ELF-1 (cell line): ENCODE results near the gene MYBPC2.

Experiments
- DNase-seq: peaks from one replicate; pipeline ENCODE4 v3.0.0-alpha.2; 2016; ENCODE audit warnings: low read depth, low spot score

Gene MYBPC2

GRCh38 chr19:50498219-50499056, 65.7 kb downstream of the MYBPC2 start:
- no peak for DNase-seq

GRCh38 chr19:50500060-50500752, 67.5 kb downstream of the MYBPC2 start:
- peak; percentile 82 for DNase-seq

GRCh38 chr19:50500753-50501151, 68.1 kb downstream of the MYBPC2 start:
- no peak for DNase-seq

GRCh38 chr19:50501186-50501567, 68.5 kb downstream of the MYBPC2 start:
- peak; percentile 69 for DNase-seq

GRCh38 chr19:50501568-50502475, 69.1 kb downstream of the MYBPC2 start:
- DNase-seq = no peak

- DNase-seq = no peak
Measured at GRCh38 chr19:50505856-50506611, 73.3 kb downstream of the MYBPC2 start.

GRCh38 chr19:50506700-50507099, 74.0 kb downstream of the MYBPC2 start:
- no peak for DNase-seq

GRCh38 chr19:50507376-50507775, 74.7 kb downstream of the MYBPC2 start:
- DNase-seq = no peak

- DNase-seq = no peak
Measured at GRCh38 chr19:50508843-50509190, 76.1 kb downstream of the MYBPC2 start.

GRCh38 chr19:50509366-50509765, 76.7 kb downstream of the MYBPC2 start:
- DNase-seq = no peak

GRCh38 chr19:50510121-50510670, 77.5 kb downstream of the MYBPC2 start:
- peak; percentile 56 for DNase-seq

GRCh38 chr19:50510700-50511068, 78.0 kb downstream of the MYBPC2 start:
- no peak for DNase-seq

GRCh38 chr19:50511069-50511822, 78.6 kb downstream of the MYBPC2 start, which contains the start of gene JOSD2:
Gene JOSD2, minus strand, starts transcription at chr19:50511191. Its CDS starts 760 bp downstream, at chr19:50510431.
- peak; percentile 100 for DNase-seq

- no peak for DNase-seq
Measured at GRCh38 chr19:50512112-50512998, 79.7 kb downstream of the MYBPC2 start.

- no peak for DNase-seq
Measured at GRCh38 chr19:50512999-50513745, 80.5 kb downstream of the MYBPC2 start.

- DNase-seq = no peak
Measured at GRCh38 chr19:50513746-50514345, 81.2 kb downstream of the MYBPC2 start, which contains the start of gene ASPDH. Gene ASPDH, minus strand, starts transcription at chr19:50513913. Its CDS starts 90 bp downstream, at chr19:50513823.

GRCh38 chr19:50514346-50515167, 81.9 kb downstream of the MYBPC2 start:
- no peak for DNase-seq
